KMS-11 (cell line): Measurements from ENCODE around the gene CCDC9.

Source experiments
- H2AFZ ChIP-seq: fragments of 200-600 bp; sonication (generic); 2 replicates; pipeline ENCODE4 v1.6.1; 2016; ENCODE audit warnings: antibody characterized with exemption, mixed run types, low read depth
- H3K27ac ChIP-seq: fragments of 200-600 bp; sonication (generic); 2 replicates; pipeline ENCODE4 v1.6.1; 2016; ENCODE audit warnings: mild to moderate bottlenecking, mixed run types
- H3K27me3 ChIP-seq: fragments of 200-600 bp; sonication (generic); 2 replicates; pipeline ENCODE4 v1.6.1; 2017; ENCODE audit warnings: mild to moderate bottlenecking, low read depth, mixed run types, moderate library complexity; ENCODE audit not compliant: insufficient read depth
- H3K36me3 ChIP-seq: fragments of 200-600 bp; sonication (generic); 2 replicates; pipeline ENCODE4 v1.6.1; 2017; ENCODE audit warnings: mild to moderate bottlenecking, mixed run types; ENCODE audit not compliant: insufficient read depth
- H3K4me1 ChIP-seq: fragments of 200-600 bp; sonication (generic); 2 replicates; pipeline ENCODE4 v1.6.1; 2016; ENCODE audit warnings: mild to moderate bottlenecking, low read depth, mixed run types; ENCODE audit not compliant: poor library complexity, severe bottlenecking
- H3K4me2 ChIP-seq: fragments of 200-600 bp; sonication (generic); 2 replicates; pipeline ENCODE4 v1.7.0; 2016; ENCODE audit warnings: mild to moderate bottlenecking, mixed run types
- H3K4me3 ChIP-seq: fragments of 200-600 bp; sonication (generic); IDR thresholded peaks from 2 replicates; pipeline ENCODE4 v1.6.1; 2017; ENCODE audit warnings: low read depth, low read length, mixed read lengths; ENCODE audit not compliant: insufficient read depth
- H3K79me2 ChIP-seq: fragments of 200-600 bp; sonication (generic); 2 replicates; pipeline ENCODE4 v1.6.1; 2016; ENCODE audit warnings: low read depth, mixed run types; ENCODE audit not compliant: insufficient read depth
- H3K9ac ChIP-seq: fragments of 200-600 bp; sonication (generic); 2 replicates; pipeline ENCODE4 v1.6.1; 2016; ENCODE audit warnings: mild to moderate bottlenecking, mixed run types
- H4K20me1 ChIP-seq: fragments of 200-600 bp; sonication (generic); 2 replicates; pipeline ENCODE4 v1.6.1; 2016; ENCODE audit warnings: mild to moderate bottlenecking, mixed run types; ENCODE audit not compliant: insufficient read depth
- CTCF ChIP-seq: fragments of 200-600 bp; sonication (generic); conservative IDR thresholded peaks from 2 replicates; pipeline ENCODE4 v1.6.1; 2017; ENCODE audit warnings: low read depth, mild to moderate bottlenecking, antibody characterized with exemption, low read length, moderate library complexity, mixed read lengths

Gene CCDC9

GRCh38 chr19:47228937-47229675, 27.2 kb upstream of the CCDC9 start:
- Histone ChIP-seq H3K4me3 (no peak overlapping the region), H2AFZ (no peak overlapping the region)

GRCh38 chr19:47229676-47230053, 26.7 kb upstream of the CCDC9 start:
- H3K9ac ChIP-seq: peak overlapping the region; percentile 44; the same call in 1 of the 2 replicates
- H3K36me3 ChIP-seq: no peaks in the 10 kb centered on the region
- H3K4me2 ChIP-seq: peak overlapping the region; percentile 64
- H3K4me3 ChIP-seq: no peak overlapping the region
- peaks cover 6% of the 10 kb centered on the region; the same call in 1 of the 2 replicates for H3K27me3 ChIP-seq
- H3K4me1 ChIP-seq: peaks cover 53% of the 10 kb centered on the region
- no peak for TF ChIP-seq CTCF
- no peaks in the 10 kb centered on the region for H4K20me1 ChIP-seq
- H3K79me2 ChIP-seq: no peaks in the 10 kb centered on the region
- H3K27ac ChIP-seq: no peak overlapping the region
- peak overlapping the region; percentile 54; the same call in 1 of the 2 replicates for H2AFZ ChIP-seq

More at GRCh38 chr19:47228937-47229675, 27.2 kb upstream of the CCDC9 start:
- no peaks in the 10 kb centered on the region for H4K20me1 ChIP-seq
- H3K27ac ChIP-seq: no peak overlapping the region
- H3K27me3 ChIP-seq: peaks cover 6% of the 10 kb centered on the region; the same call in 1 of the 2 replicates
- H3K9ac ChIP-seq: no peak overlapping the region
- peaks cover 54% of the 10 kb centered on the region for H3K4me1 ChIP-seq
- H3K36me3 ChIP-seq: no peaks in the 10 kb centered on the region
- TF ChIP-seq CTCF: no peak
- H3K4me2 ChIP-seq: peak overlapping the region; percentile 64
- H3K79me2 ChIP-seq: no peaks in the 10 kb centered on the region

- Histone ChIP-seq H3K27ac (peak overlapping the region; percentile 44; the same call in 1 of the 2 replicates), H2AFZ (peak overlapping the region; percentile 54; the same call in 1 of the 2 replicates), H3K79me2 (no peaks in the 10 kb centered on the region), H3K27me3 (peaks cover 6% of the 10 kb centered on the region; the same call in 1 of the 2 replicates), H3K4me2 (peak overlapping the region; percentile 97), H3K4me3 (no peak overlapping the region), H3K9ac (peak overlapping the region; percentile 44; the same call in 1 of the 2 replicates), H3K36me3 (no peaks in the 10 kb centered on the region), H4K20me1 (no peaks in the 10 kb centered on the region), H3K4me1 (peaks cover 47% of the 10 kb centered on the region)
- peak; percentile 71 for TF ChIP-seq CTCF
Observed at GRCh38 chr19:47230054-47230920, 26.0 kb upstream of the CCDC9 start.

DNA sequence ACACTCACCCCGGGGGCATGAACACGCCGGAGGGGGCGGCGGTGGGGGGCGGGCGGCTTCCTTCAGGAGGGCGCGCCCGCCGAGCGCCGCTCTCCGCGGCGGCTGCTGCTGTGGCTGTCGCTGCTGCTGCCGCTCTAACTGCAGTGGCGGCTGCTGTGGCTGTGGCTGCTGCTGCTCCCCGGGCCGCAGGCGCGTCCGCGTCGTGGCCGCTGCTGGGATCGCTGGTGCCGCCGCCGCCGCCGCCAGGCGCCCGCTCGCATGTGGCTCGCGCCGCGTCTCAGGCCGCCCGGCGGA, 25.5 kb upstream of the CCDC9 start, which contains the start of gene BBC3:
Gene BBC3, minus strand, starts transcription at position 279 of the 294 bp plus-strand sequence. CDS start 2,768 bp downstream, outside the sequence.
- Histone ChIP-seq H3K27me3 (peaks cover 6% of the 10 kb centered on the region; the same call in 1 of the 2 replicates), H3K4me3 (no peak within 1 kb of the TSS), H3K4me1 (peaks cover 42% of the 10 kb centered on the region), H3K27ac (peak within 1 kb of the TSS; percentile 44; the same call in 1 of the 2 replicates), H3K4me2 (peak within 1 kb of the TSS; percentile 97), H3K9ac (peak within 1 kb of the TSS; percentile 44; the same call in 1 of the 2 replicates), H3K36me3 (no peaks in the 10 kb centered on the region), H2AFZ (peak within 1 kb of the TSS; percentile 79; the same call in 1 of the 2 replicates), H4K20me1 (no peaks in the 10 kb centered on the region), H3K79me2 (no peaks in the 10 kb centered on the region)
- no peak for TF ChIP-seq CTCF
